ENCODE results near the gene SAYSD1. TPM values are rescaled to one million over a fixed set of nuclear protein-coding genes. Genes with fewer than 3 reads are reported as not detected.
A peak's percentile ranks its signal among the peaks of the same experiment; 100 is the strongest.

SAYSD1 gene
- total and polyA plus RNA-seq, 9 of the 15 experiments (the other 6 are each of a cell fraction or from before 2014, with no cell fraction given), result 3.5 to 19.1 (median 12.4) TPM

DNA sequence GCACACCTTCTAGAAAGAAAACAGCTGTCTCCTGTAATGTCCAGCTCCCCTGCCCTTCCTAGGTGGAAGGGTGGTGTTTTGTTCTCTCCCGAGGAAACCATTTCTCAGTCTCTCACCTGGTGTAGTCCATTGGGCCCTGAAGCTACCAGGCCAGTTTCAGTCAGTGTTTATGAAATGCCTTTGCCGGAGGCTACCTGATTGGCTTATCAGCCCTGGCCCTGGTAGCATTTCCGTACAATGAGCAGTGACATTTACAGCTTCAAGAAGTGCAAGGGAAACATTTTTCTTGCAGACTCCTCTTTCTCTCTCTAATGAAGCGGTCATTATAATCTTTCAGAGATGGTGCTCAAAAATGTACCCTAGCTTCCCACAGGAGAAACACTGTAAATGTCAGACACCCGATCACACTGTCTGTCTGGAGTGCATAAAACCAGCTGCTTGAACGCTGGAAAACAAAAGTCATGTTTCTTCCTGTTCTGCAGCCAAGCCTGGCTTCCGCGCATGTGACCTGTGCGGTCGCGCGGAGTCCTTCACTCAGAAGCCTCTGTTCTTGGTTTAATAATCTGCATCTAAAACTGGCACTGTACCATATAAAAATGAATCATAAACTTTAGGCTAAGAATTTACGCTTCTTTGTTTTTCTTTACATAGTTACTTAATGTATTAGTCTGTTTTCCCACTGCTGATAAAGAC lies 28.4 kb upstream of the SAYSD1 start:
- TF ChIP-seq BMI1 (IDR thresholded peaks at IDR 0.05; ENCODE audit: low read length), result no peak
- no peak for TF ChIP-seq CHD4 (IDR thresholded peaks at IDR 0.05; ENCODE audit: insufficient read depth, insufficient replicate concordance, low read depth, low read length, poor library complexity, severe bottlenecking)
- TF ChIP-seq, protein P1, sequence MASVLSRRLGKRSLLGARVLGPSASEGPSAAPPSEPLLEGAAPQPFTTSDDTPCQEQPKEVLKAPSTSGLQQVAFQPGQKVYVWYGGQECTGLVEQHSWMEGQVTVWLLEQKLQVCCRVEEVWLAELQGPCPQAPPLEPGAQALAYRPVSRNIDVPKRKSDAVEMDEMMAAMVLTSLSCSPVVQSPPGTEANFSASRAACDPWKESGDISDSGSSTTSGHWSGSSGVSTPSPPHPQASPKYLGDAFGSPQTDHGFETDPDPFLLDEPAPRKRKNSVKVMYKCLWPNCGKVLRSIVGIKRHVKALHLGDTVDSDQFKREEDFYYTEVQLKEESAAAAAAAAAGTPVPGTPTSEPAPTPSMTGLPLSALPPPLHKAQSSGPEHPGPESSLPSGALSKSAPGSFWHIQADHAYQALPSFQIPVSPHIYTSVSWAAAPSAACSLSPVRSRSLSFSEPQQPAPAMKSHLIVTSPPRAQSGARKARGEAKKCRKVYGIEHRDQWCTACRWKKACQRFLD (CRISPR knock-in tag; IDR thresholded peaks at IDR 0.05), result no peak
- TF ChIP-seq RBM14 (IDR thresholded peaks at IDR 0.05; ENCODE audit: borderline replicate concordance, insufficient read depth, low read depth, low read length), result no peak
- no peak for TF ChIP-seq ZNF134 (CRISPR knock-in tag; conservative IDR thresholded peaks at IDR 0.05)
- no peak for TF ChIP-seq ZBTB8A (IDR thresholded peaks at IDR 0.05; ENCODE audit: partially characterized antibody)
- TF ChIP-seq NFE2L1 (tag; IDR thresholded peaks at IDR 0.05; ENCODE audit: borderline replicate concordance, low read depth), result no peak
- no peak for TF ChIP-seq POLR3A (IDR thresholded peaks at IDR 0.05; ENCODE audit: borderline replicate concordance, extremely low read depth, insufficient read depth, insufficient read length)
- TF ChIP-seq CCAR2 (IDR thresholded peaks at IDR 0.05; ENCODE audit: low read depth, low read length), result no peak
- no peak for TF ChIP-seq TAF1 (IDR thresholded peaks at IDR 0.05; ENCODE audit: control insufficient read depth, extremely low read depth, insufficient read depth, low read length, severe bottlenecking)
- POLR2A ChIA-PET, result interaction anchor here (0.7 kb wide), 1 partner anchor 319 kb away, joined by 3 read pairs; no protein-coding TSS in a partner anchor
- Histone ChIP-seq H3K4me3 (no peak overlapping the region), H3K9me3 (replicated peaks; ENCODE audit: control insufficient read depth, insufficient read depth, low read depth, low read length) (no peaks in the 10 kb centered on the region), H3K36me3 (ENCODE audit: control insufficient read depth, insufficient read depth, low read length) (no peaks in the 10 kb centered on the region), H4K20me1 (replicated peaks; ENCODE audit: control insufficient read depth, insufficient read depth, low read length) (no peaks in the 10 kb centered on the region), H2AFZ (ENCODE audit: low read depth, low read length) (no peak overlapping the region), H3K4me2 (ENCODE audit: insufficient read depth, low read length) (no peak overlapping the region), H3K27ac (ENCODE audit: extremely low read depth, low read depth, low read length) (no peak overlapping the region), H3K9ac (ENCODE audit: insufficient read depth in 1 of 2, low read depth in 2 of 2, low read length in 2 of 2) (no peak overlapping the region), H3K4me1 (replicated peaks in 1 of 2; ENCODE audit: control insufficient read depth in 2 of 2, insufficient read depth in 2 of 2, low read length in 2 of 2) (no peaks in the 10 kb centered on the region), H3K79me2 (ENCODE audit: control insufficient read depth, insufficient read depth, low read length) (no peaks in the 10 kb centered on the region), H3K9me1 (ENCODE audit: control insufficient read depth, insufficient read depth, low read length) (no peaks in the 10 kb centered on the region), H3K27me3 (ENCODE audit: control insufficient read depth in 2 of 2, insufficient read depth in 2 of 2, low read length in 2 of 2) (peaks cover 12 to 20% of the 10 kb centered on the region in 2 experiments; a peak in 3 of 5 replicates)
- 43% methylated on average over 13 of the region's 13 CpGs for WGBS (ENCODE audit: insufficient coverage, low coverage, missing lambda C conversion rate)
- intact Hi-C loops (cut with micrococcal nuclease), result no loop called here
- DNase-seq (ENCODE audit: extremely low read depth in 1 of 4, low spot score in 3 of 4), result no peak
- peak; percentile 11 for FAIRE-seq
- ATAC-seq, result no peak; the same call in 2 of the 3 replicates
- in situ Hi-C loops (cut with MboI), result no loop called here
- CTCF ChIA-PET (ENCODE audit: low intra/inter-chr PET ratio), result no interaction called here
- no TSS peak for BruUV-seq (replicated peaks)
